GM19324 (cell line): Measurements from ENCODE around the gene DSCAML1.
"Not testable (repeated sequence)": the region's sequence is repeated elsewhere in the genome, so short reads cannot be mapped to it uniquely, and the experiment has no call there.

Experiments
- ATAC-seq: cut with Tn5 transposase; IDR thresholded peaks from one replicate; pipeline ENCODE4 v1.9.1; 2021; ENCODE audit warnings: mild to moderate bottlenecking, moderate library complexity; ENCODE audit not compliant: unreplicated experiment, low FRiP score

DSCAML1 gene

DNA sequence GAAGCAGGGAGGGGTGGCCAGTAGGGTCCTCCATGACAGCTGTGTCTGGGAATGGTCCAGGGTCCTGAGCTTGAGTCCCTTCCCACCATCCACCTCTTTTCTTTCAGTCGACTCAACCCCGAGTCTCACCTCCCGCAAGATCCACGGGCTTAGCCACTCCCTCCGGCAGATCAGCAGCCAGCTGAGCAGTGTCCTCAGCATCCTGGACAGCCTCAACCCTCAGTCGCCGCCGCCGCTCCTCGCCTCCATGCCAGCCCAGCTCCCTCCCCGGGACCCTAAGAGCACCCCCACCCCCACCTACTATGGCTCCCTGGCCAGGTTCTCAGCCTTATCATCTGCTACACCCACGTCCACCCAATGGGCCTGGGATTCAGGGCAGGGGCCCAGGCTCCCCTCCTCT, 387.5 kb downstream of the DSCAML1 start:
- ATAC-seq, result no peak

- no peak for ATAC-seq
These were observed 388.7 kb downstream of the DSCAML1 start for GRCh38 chr11:117408356-117408755.

GRCh38 chr11:117407016-117407415, 390.0 kb downstream of the DSCAML1 start:
- ATAC-seq, result no peak

DNA sequence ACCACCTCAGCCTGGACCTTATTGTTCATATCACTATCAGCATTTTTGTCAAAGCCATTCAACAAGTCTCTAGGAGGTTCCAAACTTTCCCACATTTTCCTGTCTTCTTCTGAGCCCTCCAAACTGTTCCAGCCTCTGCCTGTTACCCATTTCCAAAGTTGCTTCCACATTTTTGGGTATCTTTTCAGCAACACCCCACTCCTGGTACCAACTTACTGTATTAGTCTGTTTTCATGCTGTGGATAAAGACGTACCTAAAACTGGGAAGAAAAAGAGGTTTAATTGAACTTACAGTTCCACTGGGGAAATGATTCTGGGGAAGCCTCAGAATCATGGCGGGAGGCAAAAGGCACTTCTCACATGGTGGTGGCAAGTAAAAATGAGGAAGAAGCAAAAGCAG, 391.1 kb downstream of the DSCAML1 start:
- not testable (repeated sequence) for ATAC-seq

DNA sequence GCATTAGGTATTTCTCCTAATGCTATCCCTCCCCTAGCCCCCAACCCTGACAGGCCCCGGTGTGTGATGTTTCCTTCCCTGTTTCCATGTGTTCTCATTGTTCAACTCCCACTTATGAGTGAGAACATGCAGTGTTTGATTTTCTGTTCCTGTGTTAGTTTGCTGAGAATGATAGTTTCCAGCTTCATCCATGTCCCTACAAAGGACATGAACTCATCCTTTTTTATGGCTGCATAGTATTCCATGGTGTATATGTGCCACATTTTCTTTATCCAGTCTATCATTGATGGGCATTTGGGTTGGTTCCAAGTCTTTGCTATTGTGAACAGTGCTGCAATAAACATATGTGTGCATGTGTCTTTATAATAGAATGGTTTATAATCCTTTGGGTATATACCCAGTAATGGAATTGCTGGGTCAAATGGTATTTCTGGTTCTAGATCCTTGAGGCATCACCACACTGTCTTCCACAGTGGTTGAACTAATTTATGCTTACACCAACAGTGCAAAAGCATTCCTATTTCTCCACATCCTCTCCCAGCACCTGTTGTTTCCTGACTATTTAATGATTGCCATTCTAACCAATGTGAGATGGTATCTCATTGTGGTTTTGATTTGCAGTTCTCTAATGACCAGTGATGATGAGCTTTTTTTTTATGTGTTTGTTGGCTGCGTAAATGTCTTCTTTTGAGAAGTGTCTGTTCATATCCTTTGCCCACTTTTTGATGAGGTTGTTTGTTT, 397.7 kb downstream of the DSCAML1 start:
- not testable (repeated sequence) for ATAC-seq

DNA sequence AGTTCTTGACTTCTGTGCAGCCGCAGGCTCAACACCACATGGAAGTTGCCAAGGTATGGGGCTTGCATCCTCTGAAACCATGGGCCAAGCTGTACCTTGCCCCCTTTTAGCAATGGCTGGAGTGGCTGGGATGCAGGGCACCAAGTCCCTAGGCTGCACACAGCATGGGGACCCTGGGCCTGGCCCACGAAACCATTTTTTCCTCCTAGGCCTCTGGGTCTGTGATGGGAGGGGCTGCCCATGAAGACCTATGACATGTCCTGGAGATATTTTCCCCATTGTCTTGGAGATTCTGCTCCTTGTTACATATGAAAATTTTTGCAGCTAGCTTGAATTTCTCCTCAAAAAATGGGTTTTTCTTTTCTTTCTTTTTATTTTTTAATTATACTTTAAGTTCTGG, 398.4 kb downstream of the DSCAML1 start:
- ATAC-seq, result not testable (repeated sequence)

DNA sequence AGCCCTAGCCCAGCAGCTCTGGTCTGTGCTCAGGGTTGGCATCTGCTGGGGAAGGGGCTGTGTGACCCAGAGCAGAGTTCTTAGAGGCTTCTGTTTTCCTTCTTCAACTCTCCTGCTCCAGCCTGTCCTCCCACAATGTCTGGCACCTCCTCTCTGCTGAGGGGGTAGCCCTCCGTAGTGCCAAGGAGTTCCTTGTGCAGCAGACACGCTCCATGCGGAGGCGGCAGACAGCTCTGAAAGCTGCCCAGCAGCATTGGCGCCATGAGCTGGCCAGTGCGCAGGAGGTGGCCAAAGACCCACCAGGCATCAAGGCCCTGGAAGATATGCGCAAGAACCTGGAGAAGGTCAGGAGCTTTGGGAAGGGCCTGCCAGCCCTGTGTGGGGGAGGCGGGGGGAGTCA, 400.0 kb downstream of the DSCAML1 start:
- ATAC-seq, result no peak

DNA sequence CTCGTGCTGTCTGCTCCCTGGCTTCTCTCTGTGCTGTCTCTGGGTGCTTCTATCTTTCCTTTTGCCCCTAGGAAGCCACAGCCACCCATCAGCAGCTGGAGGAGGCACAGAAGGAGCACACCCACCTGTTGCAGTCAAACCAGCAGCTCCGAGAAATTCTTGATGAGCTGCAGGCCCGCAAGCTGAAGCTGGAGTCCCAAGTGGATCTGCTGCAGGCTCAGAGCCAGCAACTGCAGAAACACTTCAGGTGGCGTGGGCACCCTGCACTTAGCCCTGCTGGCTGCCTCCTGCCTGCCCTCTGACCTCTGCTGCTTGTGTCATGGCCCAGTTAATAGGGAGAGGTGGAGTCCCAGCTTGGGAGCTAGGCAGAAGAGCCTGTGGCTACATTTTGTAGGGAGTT, 401.5 kb downstream of the DSCAML1 start:
- ATAC-seq, result no peak

- no peak for ATAC-seq
These were observed 402.6 kb downstream of the DSCAML1 start for GRCh38 chr11:117394221-117394925.

DNA sequence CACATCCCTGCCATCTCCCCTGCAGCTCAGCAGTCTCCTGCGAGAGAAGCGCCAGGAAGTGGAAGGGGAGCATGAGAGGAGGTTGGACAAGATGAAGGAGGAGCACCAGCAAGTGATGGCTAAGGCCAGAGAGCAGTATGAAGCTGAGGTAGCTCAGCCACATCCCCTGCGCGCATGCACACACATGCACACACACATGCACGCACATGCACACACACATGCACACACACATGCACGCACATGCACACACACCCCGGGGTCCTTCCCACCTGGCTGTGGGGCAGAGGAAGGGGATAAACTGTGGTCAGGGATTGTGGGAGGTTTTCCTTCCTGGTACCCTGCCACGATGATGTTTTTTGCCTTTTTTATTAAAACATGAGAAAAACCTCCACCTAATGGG, 404.0 kb downstream of the DSCAML1 start:
- ATAC-seq, result no peak

GRCh38 chr11:117392001-117392690, 404.9 kb downstream of the DSCAML1 start:
- ATAC-seq, result no peak

- no peak for ATAC-seq
These were observed 405.8 kb downstream of the DSCAML1 start for GRCh38 chr11:117391181-117391580.

DNA sequence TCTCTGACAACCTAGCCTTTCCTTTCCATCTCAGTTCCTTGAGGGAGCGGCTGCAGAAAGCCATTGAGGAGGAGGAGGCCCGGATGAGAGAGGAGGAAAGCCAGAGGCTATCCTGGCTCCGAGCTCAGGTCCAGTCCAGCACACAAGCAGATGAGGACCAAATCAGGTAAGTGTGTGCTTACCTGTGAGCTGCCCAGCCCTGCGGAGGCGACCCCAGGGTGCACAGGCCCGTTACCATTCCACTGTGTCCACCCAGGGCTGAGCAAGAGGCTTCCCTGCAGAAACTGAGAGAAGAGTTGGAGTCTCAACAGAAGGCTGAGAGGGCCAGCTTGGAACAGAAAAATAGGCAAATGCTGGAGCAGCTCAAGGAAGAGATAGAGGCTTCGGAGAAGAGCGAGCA, 406.3 kb downstream of the DSCAML1 start:
- no peak for ATAC-seq

DNA sequence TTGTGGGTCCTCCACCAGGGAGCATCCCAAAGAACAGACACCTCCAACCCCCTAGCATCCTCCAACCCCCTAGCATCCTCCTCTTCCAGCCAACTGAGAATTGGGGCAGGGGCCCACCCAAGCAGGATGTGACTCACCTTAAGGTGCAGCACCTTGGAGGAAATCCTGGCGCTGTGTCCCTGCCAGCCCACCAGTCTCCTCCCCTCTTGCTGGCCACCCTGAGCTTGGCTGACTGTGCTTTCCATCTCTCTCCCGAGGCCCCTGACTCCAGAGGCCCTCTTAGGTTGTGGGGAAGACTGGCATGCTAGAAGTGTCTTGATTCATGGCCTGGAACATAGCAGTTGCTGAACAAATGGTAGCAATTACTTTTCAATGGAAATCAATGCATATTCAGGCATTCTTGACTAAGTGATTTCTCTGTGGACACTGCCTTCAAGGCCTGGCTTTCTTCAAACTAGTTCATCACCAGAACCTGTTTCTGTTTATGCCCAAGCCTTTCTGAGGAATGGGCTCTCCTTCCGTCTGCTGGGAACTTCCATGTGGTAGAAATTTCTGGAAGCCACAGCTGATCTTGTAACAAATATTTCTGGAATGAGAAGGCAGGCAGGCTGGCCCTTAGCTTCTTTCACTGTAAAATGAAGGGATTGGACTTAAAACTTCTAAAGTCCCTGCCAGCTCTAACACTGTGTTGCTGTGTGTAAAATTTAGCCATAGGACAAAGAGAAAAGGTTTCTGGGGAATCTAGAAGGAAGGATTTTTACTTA, 408.8 kb downstream of the DSCAML1 start:
- ATAC-seq, result no peak

DNA sequence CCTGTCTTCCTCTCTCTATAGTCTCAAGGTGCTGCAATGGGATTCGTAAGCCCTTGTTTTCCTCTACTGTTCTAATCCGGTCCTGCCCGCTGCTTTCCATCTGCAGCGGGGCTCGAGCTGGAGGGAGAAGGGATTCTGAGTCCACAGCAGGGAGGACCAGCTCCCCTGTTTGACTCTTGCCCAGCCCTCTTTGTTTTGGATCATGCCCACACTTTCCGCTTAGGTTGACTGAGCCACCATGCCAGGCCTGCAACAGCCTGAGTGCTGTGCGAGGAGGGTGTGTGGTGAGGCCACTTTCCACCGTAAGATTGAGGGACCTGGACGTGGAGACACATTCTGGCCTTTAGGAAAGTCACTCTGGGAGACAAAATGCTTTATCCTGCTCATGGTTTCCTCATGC, 411.1 kb downstream of the DSCAML1 start:
- no peak for ATAC-seq

- ATAC-seq, result no peak
These were observed 411.5 kb downstream of the DSCAML1 start for GRCh38 chr11:117385471-117385870.

GRCh38 chr11:117384045-117384444, 413.0 kb downstream of the DSCAML1 start:
- ATAC-seq, result no peak

- no peak for ATAC-seq
These were observed 414.3 kb downstream of the DSCAML1 start for GRCh38 chr11:117382746-117383145.

DNA sequence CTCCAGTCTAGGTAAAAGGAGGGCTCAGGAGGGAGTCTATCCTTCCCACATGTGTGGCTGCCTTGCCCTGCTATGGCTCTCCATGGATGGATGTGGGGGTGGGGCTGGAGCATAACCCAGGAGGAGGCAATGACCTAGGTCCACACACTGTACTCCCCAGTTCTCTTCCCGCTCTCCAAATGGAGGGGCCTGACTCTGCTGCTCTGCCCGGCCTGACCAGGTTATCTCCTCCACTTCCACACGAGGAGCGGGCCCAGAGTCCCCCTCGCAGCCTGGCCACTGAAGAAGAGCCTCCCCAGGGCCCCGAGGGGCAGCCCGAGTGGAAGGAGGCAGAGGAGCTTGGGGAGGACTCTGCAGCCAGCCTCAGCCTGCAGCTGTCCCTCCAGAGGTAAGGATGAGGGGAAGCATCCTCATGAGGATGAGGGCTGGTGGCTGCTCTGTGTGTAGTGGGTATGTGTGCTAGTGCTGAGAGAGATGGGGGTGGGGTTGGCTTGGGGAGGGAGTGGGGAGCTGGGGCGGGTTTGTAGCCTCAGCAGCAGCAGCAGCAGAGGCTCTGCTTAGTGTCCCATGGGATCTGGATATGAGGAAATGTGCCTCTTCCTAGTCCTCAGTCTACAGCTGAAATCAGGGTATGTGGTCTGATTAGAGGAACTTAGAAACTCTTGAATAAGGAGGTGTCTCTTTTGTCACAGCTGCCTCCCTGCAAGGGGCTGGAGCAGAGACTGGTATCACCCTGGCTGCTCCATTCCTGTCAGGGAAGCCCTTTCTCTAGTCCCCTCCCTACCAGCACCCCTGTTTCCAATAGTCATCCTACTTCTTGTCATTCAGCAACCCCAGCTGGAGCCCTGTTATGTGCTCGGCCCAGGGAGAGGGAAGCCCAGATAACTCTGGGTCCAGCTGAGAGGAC, 415.3 kb downstream of the DSCAML1 start:
- ATAC-seq, result no peak

GRCh38 chr11:117380676-117381075, 416.3 kb downstream of the DSCAML1 start:
- ATAC-seq, result no peak
